WERI-Rb-1 (cell line): ENCODE measurements around the gene ZC3H6.
"Not testable (repeated sequence)": the region's sequence is repeated elsewhere in the genome, so short reads cannot be mapped to it uniquely, and the experiment has no call there.

ENCODE experiments used
- DNase-seq: peaks from one replicate; pipeline ENCODE4 v3.0.0-alpha.2; 2020
- H3K27ac ChIP-seq: fragments of 250-450 bp; sonication (Bioruptor Pico); 2 replicates; pipeline ENCODE4 v1.5.1; 2020; ENCODE audit warnings: mild to moderate bottlenecking, moderate library complexity
- H3K27me3 ChIP-seq: fragments of 250-450 bp; sonication (Bioruptor Pico); 2 replicates; pipeline ENCODE4 v1.5.1; 2021; ENCODE audit warnings: mild to moderate bottlenecking, low read depth, moderate library complexity; ENCODE audit not compliant: insufficient read depth, severe bottlenecking
- H3K36me3 ChIP-seq: fragments of 250-450 bp; sonication (Bioruptor Pico); 2 replicates; pipeline ENCODE4 v1.5.1; 2020; ENCODE audit warnings: mild to moderate bottlenecking, moderate library complexity
- H3K4me3 ChIP-seq: 2 replicates; pipeline ENCODE4 v1.5.1; 2011; ENCODE audit warnings: low read depth, mild to moderate bottlenecking, control low read depth, low read length
- H3K9me3 ChIP-seq: fragments of 250-450 bp; sonication (Bioruptor Pico); 2 replicates; pipeline ENCODE4 v1.5.1; 2021; ENCODE audit warnings: mild to moderate bottlenecking, moderate library complexity; ENCODE audit not compliant: severe bottlenecking

The ZC3H6 gene

GRCh38 chr2:112354335-112354734, 78.9 kb downstream of the ZC3H6 start:
- not testable (repeated sequence) for DNase-seq, H3K36me3 ChIP-seq, H3K9me3 ChIP-seq, H3K27ac ChIP-seq, H3K4me3 ChIP-seq, H3K27me3 ChIP-seq

- H3K9me3 ChIP-seq, H3K4me3 ChIP-seq, H3K27me3 ChIP-seq, H3K27ac ChIP-seq, DNase-seq, H3K36me3 ChIP-seq: not testable (repeated sequence)
These were observed 84.7 kb downstream of the ZC3H6 start for GRCh38 chr2:112360055-112360454.
